C4-2B (cell line): ENCODE data around the gene BRMS1.

Source experiments
- ZFX ChIP-seq: fragments of 450-650 bp; IDR thresholded peaks from 2 replicates; pipeline ENCODE4 v1.6.1; 2017
- TF ChIP-seq, protein P1 (sequence below): fragments of 450-650 bp; conservative IDR thresholded peaks from 2 replicates; pipeline ENCODE4 v1.5.1; 2017; ENCODE audit warnings: mild to moderate bottlenecking

DNA sequence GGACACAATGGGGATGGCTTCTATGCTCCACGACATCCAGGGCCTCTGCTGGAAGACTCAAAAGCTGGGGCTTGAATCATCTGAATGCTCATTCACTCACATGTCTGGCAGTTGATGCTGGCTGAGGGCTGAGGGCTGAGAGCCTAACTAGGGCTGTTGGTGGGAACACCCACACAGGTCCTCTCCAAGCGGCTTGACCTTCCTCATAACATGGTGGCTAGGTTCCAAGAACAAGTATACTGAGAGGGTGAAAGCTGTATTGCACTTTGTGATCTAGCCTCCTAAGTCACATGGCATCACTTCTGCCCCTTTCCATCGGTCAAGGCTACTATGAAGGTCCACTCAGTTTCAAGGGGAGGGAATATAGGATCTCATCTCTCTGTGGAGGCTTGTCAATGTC lies 45.7 kb downstream of the BRMS1 start:
- TF ChIP-seq, protein P1, sequence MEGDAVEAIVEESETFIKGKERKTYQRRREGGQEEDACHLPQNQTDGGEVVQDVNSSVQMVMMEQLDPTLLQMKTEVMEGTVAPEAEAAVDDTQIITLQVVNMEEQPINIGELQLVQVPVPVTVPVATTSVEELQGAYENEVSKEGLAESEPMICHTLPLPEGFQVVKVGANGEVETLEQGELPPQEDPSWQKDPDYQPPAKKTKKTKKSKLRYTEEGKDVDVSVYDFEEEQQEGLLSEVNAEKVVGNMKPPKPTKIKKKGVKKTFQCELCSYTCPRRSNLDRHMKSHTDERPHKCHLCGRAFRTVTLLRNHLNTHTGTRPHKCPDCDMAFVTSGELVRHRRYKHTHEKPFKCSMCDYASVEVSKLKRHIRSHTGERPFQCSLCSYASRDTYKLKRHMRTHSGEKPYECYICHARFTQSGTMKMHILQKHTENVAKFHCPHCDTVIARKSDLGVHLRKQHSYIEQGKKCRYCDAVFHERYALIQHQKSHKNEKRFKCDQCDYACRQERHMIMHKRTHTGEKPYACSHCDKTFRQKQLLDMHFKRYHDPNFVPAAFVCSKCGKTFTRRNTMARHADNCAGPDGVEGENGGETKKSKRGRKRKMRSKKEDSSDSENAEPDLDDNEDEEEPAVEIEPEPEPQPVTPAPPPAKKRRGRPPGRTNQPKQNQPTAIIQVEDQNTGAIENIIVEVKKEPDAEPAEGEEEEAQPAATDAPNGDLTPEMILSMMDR, result no peak
- TF ChIP-seq ZFX, result no peak
